Neuronal stem cell (in vitro differentiated cells): Measurements from ENCODE around the gene NPR3.

Source experiments
- DNase-seq: peaks from one replicate; pipeline ENCODE4 v3.0.0-alpha.2; 2013; ENCODE audit warnings: low spot score
- H2AFZ ChIP-seq: one replicate; pipeline ENCODE4 v1.6.1; 2013; ENCODE audit warnings: mild to moderate bottlenecking, low read length, inconsistent platforms
- H2AK5ac ChIP-seq: 2 replicates; pipeline ENCODE4 v1.6.1; 2013; ENCODE audit warnings: low read depth, mild to moderate bottlenecking, inconsistent platforms, low read length, moderate library complexity, mixed read lengths
- H2BK120ac ChIP-seq: 2 replicates; pipeline ENCODE4 v1.6.1; 2013; ENCODE audit warnings: low read depth, mild to moderate bottlenecking, inconsistent platforms, low read length, moderate library complexity, mixed read lengths
- H2BK12ac ChIP-seq: one replicate; pipeline ENCODE4 v1.6.1; 2013; ENCODE audit warnings: low read length, inconsistent platforms
- H2BK15ac ChIP-seq: 2 replicates; pipeline ENCODE4 v1.6.1; 2013; ENCODE audit warnings: mild to moderate bottlenecking, low read length, inconsistent platforms, mixed read lengths
- H2BK5ac ChIP-seq: one replicate; pipeline ENCODE4 v1.6.1; 2013; ENCODE audit warnings: inconsistent platforms, mild to moderate bottlenecking, low read length, moderate library complexity
- H3K14ac ChIP-seq: one replicate; pipeline ENCODE4 v1.6.1; 2013; ENCODE audit warnings: low read length, inconsistent platforms
- H3K18ac ChIP-seq: 2 replicates; pipeline ENCODE4 v1.6.1; 2013; ENCODE audit warnings: low read length, inconsistent platforms
- H3K23ac ChIP-seq: 2 replicates; pipeline ENCODE4 v1.6.1; 2013; ENCODE audit warnings: low read depth, mild to moderate bottlenecking, mixed read lengths, low read length, inconsistent platforms; ENCODE audit not compliant: poor library complexity
- H3K27ac ChIP-seq: replicated peaks from 3 replicates; pipeline ENCODE4 v1.5.1; 2013; ENCODE audit warnings: low read length, inconsistent platforms
- H3K27me3 ChIP-seq, 3 experiments: 2 replicates each; pipeline ENCODE4 v1.6.1; 2013; ENCODE audit warnings: low read length in 3 of 3, mild to moderate bottlenecking in 2 of 3, inconsistent platforms in 1 of 3, low read depth in 1 of 3, mixed read lengths in 1 of 3, moderate library complexity in 1 of 3; ENCODE audit not compliant: control insufficient read depth in 3 of 3, insufficient read depth in 3 of 3
- H3K36me3 ChIP-seq, 2 donors: replicated peaks in 1 of 2; 2 replicates each; pipeline ENCODE4 v1.6.1; 2013; ENCODE audit warnings: low read length in 2 of 2; ENCODE audit not compliant: control insufficient read depth in 2 of 2, insufficient read depth in 2 of 2
- H3K4ac ChIP-seq: 2 replicates; pipeline ENCODE4 v1.6.1; 2013; ENCODE audit warnings: inconsistent platforms, mild to moderate bottlenecking, low read length, moderate library complexity
- H3K4me1 ChIP-seq, 2 donors: 1 replicate in 1 of 2; 2 replicates in 1 of 2; pipeline ENCODE4 v1.6.1; 2013; ENCODE audit warnings: low read length in 2 of 2, low read depth in 1 of 2; ENCODE audit not compliant: control insufficient read depth in 2 of 2, insufficient read depth in 1 of 2
- H3K4me2 ChIP-seq: one replicate; pipeline ENCODE4 v1.6.1; 2013; ENCODE audit warnings: mild to moderate bottlenecking, low read length, inconsistent platforms; ENCODE audit not compliant: insufficient read depth, poor library complexity, severe bottlenecking
- H3K4me3 ChIP-seq, 2 donors: 2 replicates each; pipeline ENCODE4 v1.5.1; 2013; ENCODE audit warnings: low read length in 2 of 2, mild to moderate bottlenecking in 2 of 2, inconsistent platforms in 1 of 2, moderate library complexity in 1 of 2
- H3K79me1 ChIP-seq: one replicate; pipeline ENCODE4 v1.6.1; 2013; ENCODE audit warnings: low read depth, mild to moderate bottlenecking, inconsistent platforms, low read length, moderate library complexity
- H3K9ac ChIP-seq: one replicate; pipeline ENCODE4 v1.6.1; 2013; ENCODE audit warnings: mild to moderate bottlenecking, low read depth, low read length, inconsistent platforms; ENCODE audit not compliant: poor library complexity
- H3K9me3 ChIP-seq, 2 donors: replicated peaks in 1 of 2; 2 replicates each; pipeline versions ENCODE3 to v1.6.1; 2013; ENCODE audit warnings: low read length in 2 of 2, mild to moderate bottlenecking in 2 of 2, inconsistent platforms in 1 of 2, low read depth in 1 of 2, mixed read lengths in 1 of 2, moderate library complexity in 1 of 2; ENCODE audit not compliant: control insufficient read depth in 2 of 2, insufficient read depth in 1 of 2
- H4K8ac ChIP-seq: one replicate; pipeline ENCODE4 v1.6.1; 2013; ENCODE audit warnings: low read depth, mild to moderate bottlenecking, inconsistent platforms, low read length, moderate library complexity
- H4K91ac ChIP-seq: one replicate; pipeline ENCODE4 v1.6.1; 2013; ENCODE audit warnings: low read length, low read depth, mild to moderate bottlenecking, inconsistent platforms; ENCODE audit not compliant: poor library complexity
- WGBS, 2 donors: extraction: QIAGEN DNeasy Blood & Tissue Kit; methylation state at CpG; one replicate each; pipeline ENCODE4 v1.1.7; 2013; ENCODE audit warnings: missing lambda C conversion rate in 2 of 2, mixed read lengths in 1 of 2; ENCODE audit not compliant: insufficient read length in 2 of 2, insufficient replicate concordance in 1 of 2; ENCODE audit errors: extremely low coverage in 2 of 2; 5-methylcytosine and 5-hydroxymethylcytosine counted together

NPR3 gene

DNA sequence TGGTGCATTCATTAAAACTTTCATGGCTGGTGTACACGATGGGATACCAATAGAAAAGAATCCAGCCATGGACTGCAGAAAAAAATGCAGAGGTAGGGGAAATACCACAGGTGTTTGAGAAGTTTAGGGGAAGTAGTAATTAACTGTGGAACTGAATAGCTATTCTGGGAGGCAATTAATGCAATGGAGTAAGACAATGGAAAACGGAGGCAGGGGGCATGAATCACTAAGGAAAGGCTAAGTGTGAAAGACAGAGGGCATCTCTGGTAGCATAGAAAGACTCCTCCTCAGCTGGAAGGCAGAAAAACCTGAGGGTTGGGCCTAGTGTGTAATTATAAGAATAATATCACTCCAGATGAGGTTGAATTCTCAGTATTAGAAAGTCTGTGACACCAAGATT is 30.9 kb upstream of the NPR3 start:
- WGBS, 2 donors = no CpG with 5 or more reads among the region's 2 CpGs
- H3K4me3 ChIP-seq = no peak overlapping the region
- peaks cover 0 to 6% of the 10 kb centered on the region in 2 donors for H3K9me3 ChIP-seq
- no peak overlapping the region for H2BK12ac ChIP-seq
- no peak overlapping the region for H3K9ac ChIP-seq
- H3K4ac ChIP-seq = no peak overlapping the region
- H3K14ac ChIP-seq = no peak overlapping the region
- H3K27me3 ChIP-seq = no peaks in the 10 kb centered on the region
- no peak overlapping the region for H3K4me2 ChIP-seq
- DNase-seq = no peak
- no peak overlapping the region for H2AK5ac ChIP-seq
- H2BK5ac ChIP-seq = no peak overlapping the region
- no peaks in the 10 kb centered on the region for H3K79me1 ChIP-seq
- no peak overlapping the region for H4K8ac ChIP-seq
- H3K36me3 ChIP-seq = no peaks in the 10 kb centered on the region
- no peaks in the 10 kb centered on the region for H3K4me1 ChIP-seq
- H2BK120ac ChIP-seq = no peak overlapping the region
- no peak overlapping the region for H3K23ac ChIP-seq
- H3K27ac ChIP-seq = no peak overlapping the region
- no peak overlapping the region for H3K18ac ChIP-seq
- no peak overlapping the region for H2AFZ ChIP-seq
- H4K91ac ChIP-seq = no peak overlapping the region
- no peak overlapping the region for H2BK15ac ChIP-seq

DNA sequence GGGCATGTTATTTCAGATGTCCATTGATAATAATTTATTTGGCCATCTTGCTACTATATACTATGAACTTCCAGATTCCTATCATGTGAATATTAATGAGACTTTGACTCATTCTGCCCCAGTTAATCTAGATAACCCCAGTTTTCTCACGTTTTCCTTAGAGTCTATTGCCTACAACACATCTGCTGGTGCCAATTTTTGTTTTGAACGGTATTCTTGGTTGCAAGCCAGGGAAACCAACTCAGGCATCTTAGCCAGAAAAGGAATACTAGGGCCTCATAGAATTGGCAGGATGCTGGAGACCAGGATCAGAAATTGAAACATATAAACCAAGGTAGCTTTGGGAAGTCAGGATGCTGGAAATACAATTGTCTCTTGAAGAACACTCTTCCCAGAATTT is 28.0 kb upstream of the NPR3 start:
- peaks cover 0 to 7% of the 10 kb centered on the region in 2 donors for H3K9me3 ChIP-seq
- H3K14ac ChIP-seq = no peak overlapping the region
- no peak overlapping the region for H4K91ac ChIP-seq
- H3K4ac ChIP-seq = no peak overlapping the region
- H4K8ac ChIP-seq = no peak overlapping the region
- no peak overlapping the region for H2AK5ac ChIP-seq
- no peak for DNase-seq
- H3K4me3 ChIP-seq = no peak overlapping the region
- no peaks in the 10 kb centered on the region for H3K79me1 ChIP-seq
- H3K36me3 ChIP-seq = no peaks in the 10 kb centered on the region
- no peak overlapping the region for H3K18ac ChIP-seq
- H3K27me3 ChIP-seq = no peaks in the 10 kb centered on the region
- no peak overlapping the region for H2BK15ac ChIP-seq
- H2BK5ac ChIP-seq = no peak overlapping the region
- no peak overlapping the region for H2AFZ ChIP-seq
- WGBS, 2 donors = no CpG with 5 or more reads among the region's 2 CpGs
- H2BK120ac ChIP-seq = no peak overlapping the region
- H2BK12ac ChIP-seq = no peak overlapping the region
- H3K27ac ChIP-seq = no peak overlapping the region
- H3K4me1 ChIP-seq = no peaks in the 10 kb centered on the region
- H3K9ac ChIP-seq = no peak overlapping the region
- H3K4me2 ChIP-seq = no peak overlapping the region
- H3K23ac ChIP-seq = no peak overlapping the region

DNA sequence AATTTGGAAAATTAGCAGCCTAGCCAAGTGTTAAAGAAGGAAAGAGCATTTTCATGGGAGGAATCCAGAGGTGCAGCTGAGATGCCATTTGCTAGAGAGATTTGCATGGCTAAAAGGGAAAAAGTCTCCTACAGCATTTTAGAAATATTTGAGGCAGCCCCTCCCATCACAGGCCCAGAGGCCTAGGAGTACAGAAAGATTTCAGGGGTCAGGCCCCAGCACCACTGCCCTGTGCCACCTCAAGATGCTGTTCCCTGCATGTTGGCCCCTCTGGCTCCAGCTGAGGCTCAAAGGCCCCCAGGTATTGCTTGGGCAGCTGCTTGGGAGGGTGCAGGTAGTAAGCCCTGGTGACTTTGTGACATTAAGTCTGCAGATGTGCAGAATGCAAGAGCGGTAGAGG is 26.9 kb upstream of the NPR3 start:
- peaks cover 0 to 7% of the 10 kb centered on the region in 2 donors for H3K9me3 ChIP-seq
- no peak overlapping the region for H3K4ac ChIP-seq
- no peak overlapping the region for H2AK5ac ChIP-seq
- no peak for DNase-seq
- no peak overlapping the region for H3K4me3 ChIP-seq
- H2AFZ ChIP-seq = no peak overlapping the region
- H2BK12ac ChIP-seq = no peak overlapping the region
- no peak overlapping the region for H2BK5ac ChIP-seq
- H3K9ac ChIP-seq = no peak overlapping the region
- H4K8ac ChIP-seq = no peak overlapping the region
- H3K4me2 ChIP-seq = no peak overlapping the region
- no peaks in the 10 kb centered on the region for H3K79me1 ChIP-seq
- H4K91ac ChIP-seq = no peak overlapping the region
- H3K27ac ChIP-seq = no peak overlapping the region
- no peak overlapping the region for H3K18ac ChIP-seq
- H3K14ac ChIP-seq = no peak overlapping the region
- no peaks in the 10 kb centered on the region for H3K4me1 ChIP-seq
- H3K27me3 ChIP-seq = peaks cover 0 to 2% (median 0%) of the 10 kb centered on the region in 3 experiments
- no CpG with 5 or more reads among the region's 1 CpG for WGBS, 2 donors
- no peak overlapping the region for H2BK120ac ChIP-seq
- no peak overlapping the region for H2BK15ac ChIP-seq
- no peaks in the 10 kb centered on the region for H3K36me3 ChIP-seq
- no peak overlapping the region for H3K23ac ChIP-seq

DNA sequence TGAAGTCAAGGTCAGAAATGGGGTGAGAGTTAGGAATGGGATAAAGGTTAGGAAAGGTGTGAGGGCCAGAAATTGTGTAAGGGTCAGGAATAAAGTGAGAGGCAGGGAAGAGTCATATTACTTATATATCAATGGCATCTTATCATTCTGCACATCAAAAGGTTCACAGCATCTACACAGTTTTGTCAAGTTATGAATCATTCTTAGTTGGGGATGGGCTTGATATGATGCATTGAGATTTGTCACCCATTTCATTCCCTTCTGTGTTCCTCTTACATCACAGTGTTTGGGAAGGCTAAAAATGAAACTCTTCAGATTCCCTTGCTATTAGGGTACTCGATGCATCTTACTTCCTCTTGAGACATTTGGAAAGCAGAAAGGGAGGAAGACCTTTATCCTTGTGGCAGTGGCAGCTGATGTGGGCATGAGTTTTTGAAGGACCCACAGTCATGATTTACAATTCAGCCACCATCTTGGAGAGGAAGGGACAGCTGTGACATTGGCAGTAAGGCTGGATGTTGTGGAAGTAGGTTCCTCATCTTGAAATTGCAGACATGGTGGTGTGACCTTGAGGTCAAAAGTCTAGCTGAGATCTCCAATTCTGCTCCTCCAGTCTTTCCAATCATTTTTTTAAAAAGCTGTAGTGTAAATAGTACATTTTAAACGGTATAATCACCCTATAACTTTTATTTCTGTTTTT is 24.2 kb upstream of the NPR3 start:
- Histone ChIP-seq H3K79me1 (no peaks in the 10 kb centered on the region), H2BK5ac (no peak overlapping the region), H3K4me1 (no peaks in the 10 kb centered on the region), H3K27me3 (peaks cover 0 to 3% (median 0%) of the 10 kb centered on the region in 3 experiments), H3K23ac (no peak overlapping the region), H3K27ac (no peak overlapping the region), H2BK120ac (no peak overlapping the region), H2BK15ac (no peak overlapping the region), H2AK5ac (no peak overlapping the region), H3K4me2 (no peak overlapping the region), H2BK12ac (no peak overlapping the region), H3K14ac (no peak overlapping the region), H3K9me3 (peaks cover 0 to 7% of the 10 kb centered on the region in 2 donors), H4K8ac (no peak overlapping the region), H3K4me3 (peak overlapping the region in 1 of 2 donors; percentile 16), H3K9ac (no peak overlapping the region), H3K18ac (no peak overlapping the region), H4K91ac (no peak overlapping the region), H3K36me3 (no peaks in the 10 kb centered on the region), H2AFZ (no peak overlapping the region), H3K4ac (no peak overlapping the region)
- no peak for DNase-seq
- no CpG with 5 or more reads among the region's 2 CpGs for WGBS, 2 donors
